ENCODE measurements around the gene CLDN5. TPM values are rescaled to one million over a fixed set of nuclear protein-coding genes. Genes with fewer than 3 reads are reported as not detected.

CLDN5 gene
- total and polyA plus RNA-seq, 10 donors, result 18.1 to 167 (median 63.4) TPM

DNA sequence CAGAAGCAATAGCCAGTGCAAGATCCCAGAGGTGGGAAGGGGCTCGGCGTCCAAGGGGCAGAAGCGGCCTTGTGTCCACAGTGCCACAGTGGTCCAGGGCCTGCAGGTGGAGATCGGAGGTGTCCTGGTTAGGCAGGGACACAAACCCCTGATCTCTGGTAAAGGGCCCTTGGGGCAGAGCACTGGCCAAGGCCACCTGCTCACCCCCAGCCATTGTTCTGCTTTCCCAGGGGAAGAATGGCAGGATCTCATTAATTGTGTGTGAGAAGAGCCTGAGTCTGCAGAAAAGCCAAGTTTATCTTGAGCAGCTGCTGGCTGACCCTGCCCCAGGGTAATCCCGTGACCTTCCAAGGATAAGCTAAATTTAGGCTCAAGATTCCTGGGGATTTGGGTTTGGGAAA lies 3.1 kb upstream of the CLDN5 start:
- Histone ChIP-seq H3K4me3 (no peak overlapping the region), H3K27ac (peak overlapping the region in 6 of 8 donors; percentile 13 to 81 (median 48)), H3K27me3 (replicated peaks in 1 of 7) (peaks cover 7 to 69% (median 29%) of the 10 kb centered on the region in 7 donors), H3K4me1 (peaks cover 14 to 59% (median 45%) of the 10 kb centered on the region in 6 donors), H3K9me3 (no peaks in the 10 kb centered on the region), H3K36me3 (no peaks in the 10 kb centered on the region)
- WGBS, 5 donors, result 68 to 83% (median 75%) methylated on average over 4 to 5 of the region's 5 CpGs
- intact Hi-C loops (cut with DNase I; ENCODE audit: low total_unique reads), result no loop called here
- TF ChIP-seq, protein P1, sequence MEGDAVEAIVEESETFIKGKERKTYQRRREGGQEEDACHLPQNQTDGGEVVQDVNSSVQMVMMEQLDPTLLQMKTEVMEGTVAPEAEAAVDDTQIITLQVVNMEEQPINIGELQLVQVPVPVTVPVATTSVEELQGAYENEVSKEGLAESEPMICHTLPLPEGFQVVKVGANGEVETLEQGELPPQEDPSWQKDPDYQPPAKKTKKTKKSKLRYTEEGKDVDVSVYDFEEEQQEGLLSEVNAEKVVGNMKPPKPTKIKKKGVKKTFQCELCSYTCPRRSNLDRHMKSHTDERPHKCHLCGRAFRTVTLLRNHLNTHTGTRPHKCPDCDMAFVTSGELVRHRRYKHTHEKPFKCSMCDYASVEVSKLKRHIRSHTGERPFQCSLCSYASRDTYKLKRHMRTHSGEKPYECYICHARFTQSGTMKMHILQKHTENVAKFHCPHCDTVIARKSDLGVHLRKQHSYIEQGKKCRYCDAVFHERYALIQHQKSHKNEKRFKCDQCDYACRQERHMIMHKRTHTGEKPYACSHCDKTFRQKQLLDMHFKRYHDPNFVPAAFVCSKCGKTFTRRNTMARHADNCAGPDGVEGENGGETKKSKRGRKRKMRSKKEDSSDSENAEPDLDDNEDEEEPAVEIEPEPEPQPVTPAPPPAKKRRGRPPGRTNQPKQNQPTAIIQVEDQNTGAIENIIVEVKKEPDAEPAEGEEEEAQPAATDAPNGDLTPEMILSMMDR (IDR thresholded peaks at IDR 0.05 in 8 of 11, conservative IDR thresholded peaks at IDR 0.05 in 3 of 11), result no peak
- TF ChIP-seq POLR2A (IDR thresholded peaks at IDR 0.05) (no peak), POLR2AphosphoS5 (IDR thresholded peaks at IDR 0.05) (peak in 2 of 3 donors; percentile 44 to 57)
- peak; percentile 56 for DNase-seq

DNA sequence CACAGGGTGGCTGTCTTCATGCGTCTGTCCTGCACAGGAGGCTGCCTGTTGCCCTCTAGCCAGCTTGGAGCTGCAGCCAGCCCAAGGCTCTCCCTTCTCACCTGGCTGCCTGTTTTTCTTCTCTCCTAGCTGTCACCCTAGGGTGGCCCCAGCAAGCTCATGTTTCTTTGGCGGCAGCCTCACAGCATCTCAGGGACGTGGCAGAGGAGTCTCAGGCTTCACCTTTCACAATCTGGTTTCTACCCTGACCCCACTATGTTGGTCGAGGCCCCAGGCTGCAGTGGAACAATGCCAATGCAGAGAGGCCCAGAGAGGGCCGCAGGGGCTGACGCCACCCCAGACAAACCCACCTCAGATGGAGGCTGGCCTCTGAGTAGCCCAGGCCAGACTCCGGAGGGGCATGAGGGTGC lies 2.5 kb upstream of the CLDN5 start:
- intact Hi-C loops (cut with DNase I; ENCODE audit: low total_unique reads), result no loop called here
- H3K4me1 ChIP-seq, result peaks cover 14 to 61% (median 45%) of the 10 kb centered on the region in 6 donors
- H3K27me3 ChIP-seq (replicated peaks in 1 of 7), result peaks cover 7 to 72% (median 29%) of the 10 kb centered on the region in 7 donors
- TF ChIP-seq, protein P1 (IDR thresholded peaks at IDR 0.05 in 8 of 11, conservative IDR thresholded peaks at IDR 0.05 in 3 of 11), result no peak
- TF ChIP-seq POLR2A (IDR thresholded peaks at IDR 0.05), result no peak
- TF ChIP-seq POLR2AphosphoS5 (IDR thresholded peaks at IDR 0.05), result no peak
- H3K4me3 ChIP-seq, result no peak overlapping the region
- H3K36me3 ChIP-seq, result peaks cover 0 to 3% (median 0%) of the 10 kb centered on the region in 6 donors
- H3K9me3 ChIP-seq, result no peaks in the 10 kb centered on the region
- 71 to 87% (median 85%) methylated on average over 5 to 7 of the region's 7 CpGs for WGBS, 5 donors
- peak; percentile 46 for DNase-seq
- H3K27ac ChIP-seq, result peak overlapping the region in 5 of 8 donors; percentile 30 to 81 (median 60)

DNA sequence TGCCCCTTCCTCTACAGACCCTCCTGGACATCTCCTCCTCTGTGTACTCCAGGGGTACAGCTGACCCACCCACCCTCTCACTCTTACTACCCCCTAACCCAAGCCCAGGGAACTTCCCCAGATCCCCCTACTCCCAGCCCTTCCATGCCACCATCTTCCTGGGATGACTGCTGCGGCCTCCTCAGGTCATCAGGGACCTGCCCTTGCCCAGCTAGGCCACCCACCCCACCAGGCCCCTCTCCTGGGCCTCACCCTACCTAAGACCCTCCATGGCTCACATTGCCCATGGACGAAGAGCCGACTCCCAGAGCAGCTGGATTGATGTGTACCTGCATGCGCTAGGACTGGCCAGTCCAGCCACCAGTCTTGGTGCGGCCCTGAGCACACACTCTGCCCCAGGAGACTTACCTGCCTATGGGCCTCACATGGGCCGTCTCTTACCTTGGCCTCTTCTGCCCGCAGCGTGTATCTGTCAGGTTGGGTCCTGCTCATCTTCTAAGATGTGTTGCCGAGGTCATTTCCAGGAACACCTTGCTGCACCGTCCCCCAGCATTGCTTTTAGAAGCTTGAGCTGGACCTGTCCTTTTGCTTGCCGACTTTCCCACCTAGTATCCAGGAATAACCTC lies 2.0 kb upstream of the CLDN5 start:
- intact Hi-C loops (cut with DNase I; ENCODE audit: low total_unique reads), result no loop called here
- 92 to 97% (median 95%) methylated on average over 11 of the region's 11 CpGs for WGBS, 5 donors
- Histone ChIP-seq H3K9me3 (no peaks in the 10 kb centered on the region), H3K27me3 (replicated peaks in 1 of 7) (peaks cover 7 to 72% (median 29%) of the 10 kb centered on the region in 7 donors), H3K27ac (peak overlapping the region in 3 of 8 donors; percentile 53 to 81 (median 60)), H3K4me3 (no peak overlapping the region), H3K4me1 (peaks cover 14 to 61% (median 45%) of the 10 kb centered on the region in 6 donors), H3K36me3 (peaks cover 0 to 6% (median 0%) of the 10 kb centered on the region in 6 donors)
- peak; percentile 52 for DNase-seq
- TF ChIP-seq, protein P1 (IDR thresholded peaks at IDR 0.05 in 8 of 11, conservative IDR thresholded peaks at IDR 0.05 in 3 of 11), result no peak
- TF ChIP-seq POLR2AphosphoS5 (IDR thresholded peaks at IDR 0.05) (no peak), POLR2A (IDR thresholded peaks at IDR 0.05) (no peak)

DNA sequence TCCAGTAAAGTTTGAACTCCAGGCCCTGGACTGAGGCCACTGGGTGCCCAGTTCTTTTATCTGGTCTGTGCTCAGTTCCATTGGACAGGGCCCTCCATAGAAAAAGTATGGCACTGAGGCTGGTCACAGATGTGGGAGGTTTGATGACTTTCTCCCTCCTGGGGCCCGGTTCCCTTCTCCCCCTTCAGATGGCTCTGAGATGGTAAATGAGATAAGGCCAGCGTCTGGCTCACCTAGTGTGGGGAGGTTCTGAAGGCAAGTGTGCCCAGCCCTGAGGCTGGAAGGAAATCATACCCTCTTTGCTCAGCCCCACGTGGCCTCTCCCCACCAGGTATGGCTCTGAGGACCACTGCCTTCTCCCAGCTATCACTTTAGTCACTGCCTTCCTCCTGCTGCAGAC lies 1.5 kb upstream of the CLDN5 start:
- Histone ChIP-seq H3K27ac (peak overlapping the region in 6 of 8 donors; percentile 53 to 81 (median 62)), H3K27me3 (replicated peaks in 1 of 7) (peaks cover 7 to 66% (median 29%) of the 10 kb centered on the region in 7 donors), H3K36me3 (peaks cover 0 to 11% (median 0%) of the 10 kb centered on the region in 6 donors), H3K4me3 (no peak overlapping the region), H3K9me3 (no peaks in the 10 kb centered on the region), H3K4me1 (peaks cover 14 to 61% (median 45%) of the 10 kb centered on the region in 6 donors)
- peak; percentile 13 for DNase-seq
- no peak for TF ChIP-seq POLR2AphosphoS5 (IDR thresholded peaks at IDR 0.05)
- no peak for TF ChIP-seq POLR2A (IDR thresholded peaks at IDR 0.05)
- TF ChIP-seq, protein P1 (IDR thresholded peaks at IDR 0.05 in 8 of 11, conservative IDR thresholded peaks at IDR 0.05 in 3 of 11), result no peak
- WGBS, 5 donors, result 52 to 82% (median 64%) methylated on average over 3 of the region's 3 CpGs
- intact Hi-C loops (cut with DNase I; ENCODE audit: low total_unique reads), result no loop called here
